Muscle of arm (tissue), 14 donors: Measurements from ENCODE around the gene CD86. TPM values are rescaled to one million over a fixed set of nuclear protein-coding genes. Genes with fewer than 3 reads are reported as not detected.
A peak's percentile ranks its signal among the peaks of the same experiment; 100 is the strongest.
"Not testable (repeated sequence)": the region's sequence is repeated elsewhere in the genome, so short reads cannot be mapped to it uniquely, and the experiment has no call there.

Experiments
- DNase-seq: peaks from one replicate; pipeline ENCODE4 v3.0.0-alpha.2; 2013
- long read RNA-seq, 11 donors: transcript quantifications; one replicate each; lab custom pipeline, GENCODE V29; 2026
- polyA plus RNA-seq, 12 donors: library from polyadenylated mRNA; unstranded; fragments of 120-200 nt; gene quantifications; one replicate each; pipeline ENCODE4 v1.2.1, GENCODE V29; 2013; ENCODE audit not compliant: insufficient read length in 12 of 12

CD86 gene, protein sequence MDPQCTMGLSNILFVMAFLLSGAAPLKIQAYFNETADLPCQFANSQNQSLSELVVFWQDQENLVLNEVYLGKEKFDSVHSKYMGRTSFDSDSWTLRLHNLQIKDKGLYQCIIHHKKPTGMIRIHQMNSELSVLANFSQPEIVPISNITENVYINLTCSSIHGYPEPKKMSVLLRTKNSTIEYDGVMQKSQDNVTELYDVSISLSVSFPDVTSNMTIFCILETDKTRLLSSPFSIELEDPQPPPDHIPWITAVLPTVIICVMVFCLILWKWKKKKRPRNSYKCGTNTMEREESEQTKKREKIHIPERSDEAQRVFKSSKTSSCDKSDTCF
- 1 to 10 TPM in 10 of 12 donors, not detected in 2; 1.7 to 4.8 (median 2.7) TPM for polyA plus RNA-seq
- long read RNA-seq, donor 1 = 0 reads
- long read RNA-seq, donor 2, partial matches to known transcripts = 0 of 1 reads
- long read RNA-seq, donor 2, other reads (novel, unspliced or antisense) = 0 of 1 reads
- long read RNA-seq, donor 3 = 0 reads
- long read RNA-seq, donor 4 = 0 reads
- long read RNA-seq, donor 5 = 0 reads
- long read RNA-seq, donor 6 = 0 reads
- long read RNA-seq, donor 7 = 0 reads
- long read RNA-seq, donor 8, partial matches to known transcripts = 0 of 1 reads
- long read RNA-seq, donor 8, other reads (novel, unspliced or antisense) = 0 of 1 reads
- long read RNA-seq, donor 9 = 0 reads
- long read RNA-seq, donor 10, partial matches to known transcripts = 0 of 1 reads
- long read RNA-seq, donor 10, other reads (novel, unspliced or antisense) = 0 of 1 reads
- long read RNA-seq, donor 11 = 0 reads

DNA sequence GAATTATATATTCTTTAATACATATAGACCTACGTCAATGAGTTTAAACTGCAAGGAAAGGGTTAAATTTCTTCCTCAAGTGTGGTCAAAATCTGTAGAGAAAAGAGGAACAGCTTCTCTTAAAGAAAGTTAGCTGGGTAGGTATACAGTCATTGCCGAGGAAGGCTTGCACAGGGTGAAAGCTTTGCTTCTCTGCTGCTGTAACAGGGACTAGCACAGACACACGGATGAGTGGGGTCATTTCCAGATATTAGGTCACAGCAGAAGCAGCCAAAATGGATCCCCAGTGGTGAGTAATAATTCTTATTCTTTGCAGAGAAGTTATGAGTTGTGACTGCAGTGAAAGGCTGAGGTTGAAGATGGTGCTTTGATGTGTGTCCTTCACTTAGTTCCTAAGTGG is at the start of gene CD86:
Gene CD86 (plus strand): TSS at position 148 of the 400 bp plus-strand sequence. CDS start 128 bp downstream, at position 276.
- DNase-seq = peak; percentile 22

DNA sequence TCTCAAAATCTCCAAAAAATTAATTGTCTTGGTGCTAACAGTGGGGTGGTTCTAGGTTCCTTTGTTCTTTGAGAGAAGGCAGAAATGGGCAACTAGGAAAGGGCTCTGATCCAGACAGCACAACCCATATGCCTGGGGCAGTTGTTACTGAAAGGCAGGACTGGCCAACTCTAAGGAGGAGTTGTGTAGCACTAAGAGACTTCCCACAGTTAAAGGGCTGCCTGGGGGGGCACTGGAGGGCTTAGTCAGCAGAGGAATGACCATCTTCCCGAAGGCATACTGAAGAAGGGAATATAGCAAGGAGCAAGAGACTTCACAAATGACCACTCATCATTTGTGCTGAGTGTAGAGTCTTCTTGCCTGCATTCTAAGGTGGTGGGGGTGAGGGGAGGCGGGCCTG is 48.9 kb upstream of the CD86 start:
- DNase-seq = no peak

DNA sequence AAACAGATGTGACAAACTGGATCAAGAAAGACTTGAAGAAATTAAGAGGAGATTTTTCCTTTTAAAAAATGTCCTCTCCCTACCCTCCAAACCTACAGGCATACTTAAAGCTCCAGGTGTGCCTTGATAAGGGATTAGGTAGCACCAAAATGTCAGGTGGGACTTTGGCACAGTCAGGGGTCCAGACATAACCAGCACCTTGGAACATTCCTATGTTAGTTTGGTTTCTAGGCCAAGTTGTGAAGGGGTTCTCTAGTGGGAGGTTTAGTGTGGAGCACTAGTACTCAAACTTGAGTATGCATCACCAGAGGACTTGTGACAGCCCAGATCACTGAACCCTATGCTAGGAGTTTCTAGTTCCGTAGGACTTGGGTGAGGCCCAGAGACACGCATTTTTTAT is 47.0 kb upstream of the CD86 start:
- DNase-seq = no peak

DNA sequence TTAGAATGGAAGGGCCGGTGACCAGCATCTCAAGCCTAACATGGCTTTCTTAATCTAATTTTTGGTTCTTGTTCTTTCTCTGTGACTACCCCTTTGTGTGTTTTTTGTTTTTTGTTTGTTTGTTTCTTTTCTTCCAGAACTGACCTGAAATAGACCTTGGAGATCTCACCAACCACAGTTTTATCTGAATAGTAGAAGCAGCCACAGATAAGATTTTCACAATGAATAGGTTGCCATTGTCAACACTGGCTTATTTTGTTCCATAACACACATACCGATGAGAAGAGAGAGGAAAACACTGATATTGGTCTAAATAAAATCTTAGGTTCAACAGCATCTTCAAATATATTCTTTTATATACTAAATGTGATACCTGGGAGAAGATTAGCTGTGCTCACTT is 44.7 kb upstream of the CD86 start:
- DNase-seq = no peak

DNA sequence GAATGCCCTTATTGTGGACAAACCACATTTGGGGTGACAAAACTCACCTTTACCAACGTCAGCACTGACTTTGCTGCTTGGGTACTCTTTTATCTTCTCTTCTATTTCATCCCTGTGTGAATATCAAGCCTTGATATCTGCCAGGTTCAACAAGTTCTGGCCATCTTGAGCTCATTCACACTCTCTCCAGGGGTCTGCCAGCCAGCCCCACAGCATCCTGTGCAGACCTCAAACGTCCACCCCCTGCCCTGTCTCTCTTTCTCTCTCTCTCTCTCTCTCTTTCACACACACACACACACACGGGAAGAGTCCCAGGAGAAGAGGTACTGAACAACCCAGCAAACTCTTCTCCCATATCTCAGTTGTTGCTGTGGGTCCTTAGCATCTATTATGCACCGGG is 43.8 kb upstream of the CD86 start:
- DNase-seq = no peak

DNA sequence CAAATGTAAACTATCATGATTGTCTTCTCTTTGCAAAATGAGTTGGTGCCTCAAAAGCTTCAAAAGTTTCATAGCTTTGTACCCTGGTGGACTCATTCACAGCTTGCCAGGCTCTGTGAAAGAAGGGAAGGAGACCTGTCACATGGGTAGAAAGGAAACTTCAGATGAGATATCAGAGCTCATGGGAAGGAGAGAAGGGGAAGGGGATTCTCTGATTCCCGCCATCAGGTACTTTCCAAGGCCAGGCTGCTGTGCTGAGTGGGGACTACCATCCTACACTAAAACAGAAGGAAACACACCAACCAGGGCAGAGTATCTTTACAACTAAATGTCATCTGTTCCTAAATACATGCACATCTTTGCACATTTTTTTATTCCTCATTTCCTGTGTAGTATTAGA is 42.3 kb upstream of the CD86 start:
- no peak for DNase-seq

DNA sequence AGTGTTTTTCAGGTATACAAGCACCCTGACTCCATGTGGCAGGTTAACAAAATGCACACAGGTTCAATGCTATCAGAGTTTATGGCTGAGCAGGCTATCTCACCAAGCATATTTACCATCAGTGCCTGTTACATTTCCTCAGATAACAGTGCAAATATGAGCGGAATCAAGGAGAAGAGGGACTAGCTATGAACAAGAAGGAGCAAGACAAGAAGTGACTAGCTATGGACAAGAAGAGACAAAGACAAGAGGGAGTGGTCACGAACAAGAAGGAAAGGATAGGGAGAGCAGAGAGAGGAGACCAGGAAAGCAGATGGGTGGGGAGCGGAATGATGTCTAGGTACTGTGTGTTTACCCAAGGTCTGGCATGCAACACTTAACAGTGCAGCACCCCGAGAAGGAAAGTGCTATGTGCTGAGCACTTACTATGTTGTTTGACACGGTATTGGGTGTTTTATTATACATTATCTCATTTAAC is 41.7 kb upstream of the CD86 start:
- no peak for DNase-seq

DNA sequence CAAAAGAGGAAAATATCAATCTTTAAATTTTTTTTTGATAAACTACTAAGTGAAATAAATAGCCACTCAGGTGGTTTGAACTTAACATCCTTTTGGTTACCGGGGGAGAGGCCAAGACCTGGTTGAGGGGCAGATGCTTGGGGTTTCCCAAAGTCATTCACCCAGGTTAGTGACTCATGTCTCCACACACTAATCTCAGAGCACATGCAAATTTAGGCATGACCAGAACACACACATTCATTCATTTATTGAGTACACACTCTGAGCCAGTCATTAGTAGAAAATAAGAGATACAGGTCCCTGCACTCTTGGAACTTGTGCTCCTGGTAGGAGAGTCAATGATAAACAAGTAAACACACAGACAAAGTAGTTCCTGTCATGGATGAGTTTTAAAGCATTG is 40.4 kb upstream of the CD86 start:
- no peak for DNase-seq

DNA sequence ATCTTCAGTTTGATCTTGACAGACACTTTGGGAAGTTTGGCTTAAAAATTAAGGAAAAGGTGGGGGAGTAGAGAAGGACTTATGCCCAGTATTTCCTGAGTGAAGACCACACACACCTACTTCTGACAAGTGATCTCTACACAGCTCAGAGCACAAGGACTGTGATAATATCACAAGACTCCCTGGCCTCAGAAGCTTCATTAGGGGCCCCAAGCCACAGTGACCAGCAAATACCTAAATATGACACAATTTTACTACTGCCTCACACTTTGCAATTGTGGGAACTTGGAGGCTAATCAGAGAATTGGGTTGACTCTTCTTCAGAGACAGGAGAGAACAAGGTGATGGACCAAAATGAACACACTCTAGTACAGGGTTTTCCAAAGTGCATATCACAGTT is 35.7 kb upstream of the CD86 start:
- no peak for DNase-seq

DNA sequence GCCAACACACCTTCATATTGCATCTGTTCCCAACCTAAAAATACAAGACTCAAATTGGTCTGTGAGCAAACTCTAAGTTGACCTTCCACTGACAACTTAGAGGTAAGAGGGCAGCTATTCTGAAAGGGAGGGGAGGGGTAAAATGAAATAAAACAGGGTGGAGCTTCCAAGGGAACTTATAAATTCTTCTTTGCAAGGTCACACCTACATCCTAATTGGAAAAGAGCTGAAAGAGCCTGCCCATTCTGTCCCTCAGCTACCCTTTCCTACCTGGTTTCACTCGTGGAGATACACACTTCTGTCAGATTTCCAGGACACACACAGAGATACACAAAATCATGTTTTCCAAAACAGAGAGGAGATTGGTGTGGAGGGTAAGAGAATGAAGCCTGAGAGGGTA is 34.1 kb upstream of the CD86 start:
- no peak for DNase-seq

DNA sequence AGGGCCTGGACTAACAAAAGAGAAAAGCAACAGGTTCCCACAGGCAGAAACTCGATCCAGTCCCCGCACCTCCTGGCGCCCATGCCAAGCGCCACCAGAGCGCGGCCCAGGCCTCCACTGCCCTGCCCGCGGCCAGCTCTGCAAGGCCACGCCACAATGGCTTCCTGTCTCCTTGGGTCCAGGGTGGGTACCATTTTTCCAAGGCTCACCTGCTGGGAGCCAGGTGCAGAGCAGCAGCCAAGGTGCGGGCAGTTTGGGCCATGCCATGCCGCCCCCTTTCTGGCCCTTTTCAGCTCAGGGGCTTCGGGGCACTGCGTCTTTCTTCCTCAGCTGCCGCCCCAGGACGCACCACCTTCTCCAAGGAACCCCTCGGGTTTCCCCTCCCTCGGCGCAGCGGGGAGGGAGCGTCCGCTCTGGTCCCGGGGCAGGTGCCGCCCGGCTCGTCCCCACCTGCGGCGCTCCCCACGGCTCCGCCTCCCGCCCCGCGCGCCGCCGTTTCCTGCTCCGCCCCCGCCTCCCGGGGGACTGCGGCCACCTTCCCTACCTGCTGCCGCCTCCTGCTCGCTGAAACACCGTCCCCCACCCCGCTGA is 33.3 kb upstream of the CD86 start, which contains the start of gene ILDR1:
Gene ILDR1 (minus strand): TSS at position 437 of the 591 bp plus-strand sequence. CDS start 170 bp downstream, at position 267.
- no peak for DNase-seq

DNA sequence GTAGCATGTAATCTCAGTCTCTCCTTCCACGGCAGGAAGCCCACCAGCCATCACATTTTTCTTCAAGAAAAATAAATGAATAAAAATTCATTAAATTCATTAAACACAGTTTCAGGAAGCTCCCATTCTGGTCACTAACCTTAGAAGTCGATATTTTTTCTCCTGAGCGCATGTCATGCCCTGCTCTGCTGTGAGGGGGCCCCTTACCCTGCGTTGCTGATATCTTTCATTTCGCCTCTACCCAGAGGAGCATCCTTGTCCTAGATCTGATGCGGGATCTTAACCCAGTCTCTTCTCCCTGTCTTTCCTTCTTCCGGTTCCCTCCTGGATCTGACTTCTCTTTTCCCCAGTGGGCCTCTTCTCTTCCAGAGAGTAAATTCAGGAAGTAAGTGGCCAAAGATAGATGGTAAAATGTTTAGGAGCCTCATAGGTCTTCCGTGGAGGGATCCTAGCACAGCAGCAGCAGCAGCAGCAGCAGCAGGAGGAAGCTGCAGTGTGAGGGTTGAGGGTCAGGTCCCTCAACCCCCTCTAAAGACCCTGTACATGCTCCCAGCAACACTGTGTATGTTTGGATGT is 31.7 kb upstream of the CD86 start:
- no peak for DNase-seq

DNA sequence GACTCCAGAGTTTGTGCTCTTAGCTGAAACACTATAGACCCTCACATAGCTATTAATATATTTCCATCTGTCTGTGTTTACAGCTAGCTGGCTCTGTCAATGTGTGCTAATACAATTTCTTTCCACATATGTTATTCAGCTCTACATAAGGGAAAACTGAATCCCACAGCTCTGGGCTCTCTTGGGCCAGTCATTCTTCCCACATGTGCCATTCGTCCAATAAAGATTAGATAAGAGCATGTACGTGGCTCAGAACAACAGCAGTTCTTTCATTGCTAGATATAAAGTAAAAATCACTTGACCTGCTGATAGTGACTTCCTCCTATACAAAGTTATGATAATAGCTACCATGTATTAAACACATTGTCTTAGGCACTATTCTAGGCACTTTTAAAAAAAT is 30.4 kb upstream of the CD86 start:
- DNase-seq = no peak

DNA sequence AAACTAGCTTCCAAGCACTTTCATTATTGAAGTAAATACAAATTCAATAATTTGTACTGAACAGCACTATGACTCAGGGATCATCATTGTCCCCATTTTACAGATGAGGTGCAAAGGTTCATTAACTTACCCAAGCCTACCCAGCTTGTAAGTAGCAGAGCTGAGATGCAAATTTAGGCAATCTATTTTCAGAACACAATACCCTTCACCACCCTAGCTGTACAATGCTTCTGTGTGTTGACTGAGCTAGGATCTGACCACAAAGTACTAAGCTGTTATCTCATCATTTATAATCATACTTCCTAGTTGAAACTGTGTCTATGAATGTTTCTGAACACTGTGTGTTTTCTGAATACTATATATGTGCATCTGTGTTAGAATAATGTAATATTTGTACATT is 29.9 kb upstream of the CD86 start:
- DNase-seq = no peak

DNA sequence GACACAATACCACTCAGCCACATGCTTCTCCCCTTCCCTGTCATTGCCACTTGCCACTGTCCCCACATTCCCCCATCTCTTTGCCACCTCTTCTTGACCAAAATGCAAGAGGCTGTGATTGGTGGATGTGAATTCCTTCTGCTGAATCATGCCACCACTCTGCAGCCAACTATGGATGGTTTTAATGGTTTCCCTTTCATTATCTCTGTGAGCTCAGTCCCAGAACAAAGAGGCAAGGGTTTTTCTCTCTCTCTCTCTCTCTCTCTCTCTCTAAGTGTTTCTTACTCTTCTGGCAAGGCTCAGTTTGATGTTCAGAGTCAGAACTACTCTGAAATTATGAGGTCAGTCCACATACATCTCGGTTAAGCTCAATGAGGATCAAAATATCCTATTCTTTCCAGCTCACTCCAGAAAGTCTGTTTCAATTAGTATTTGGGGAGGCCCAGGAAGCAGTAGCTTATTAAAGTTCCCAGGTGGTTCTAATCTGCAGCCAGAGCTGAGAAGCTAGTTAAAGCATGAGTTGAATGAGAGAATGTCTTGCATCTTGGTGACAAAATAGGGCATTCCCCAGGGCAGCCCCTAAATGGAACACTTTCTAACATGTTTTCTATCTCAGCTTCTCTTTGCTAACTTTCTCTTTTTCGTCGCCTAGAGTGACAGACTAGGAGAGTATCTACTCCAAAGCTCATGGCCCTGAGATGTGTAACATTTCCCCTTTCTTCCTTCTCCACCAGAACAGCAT is 24.6 kb upstream of the CD86 start:
- DNase-seq = no peak

DNA sequence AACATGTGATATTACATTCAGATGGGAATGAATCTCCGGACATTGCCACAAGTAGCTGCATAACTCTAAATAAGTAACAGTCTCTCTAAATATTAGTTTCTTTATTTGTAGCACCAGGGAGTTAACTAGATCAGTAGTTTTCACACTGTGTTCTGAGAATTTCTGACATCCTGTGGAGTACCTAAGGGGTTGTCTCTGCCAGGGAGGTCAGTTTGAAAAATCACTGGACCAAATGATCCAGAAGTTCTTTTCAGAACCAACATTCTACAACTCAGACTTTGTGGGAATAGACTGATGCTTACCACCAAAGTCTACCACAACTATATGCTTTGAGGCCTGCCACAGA is 24.1 kb upstream of the CD86 start:
- DNase-seq = no peak

DNA sequence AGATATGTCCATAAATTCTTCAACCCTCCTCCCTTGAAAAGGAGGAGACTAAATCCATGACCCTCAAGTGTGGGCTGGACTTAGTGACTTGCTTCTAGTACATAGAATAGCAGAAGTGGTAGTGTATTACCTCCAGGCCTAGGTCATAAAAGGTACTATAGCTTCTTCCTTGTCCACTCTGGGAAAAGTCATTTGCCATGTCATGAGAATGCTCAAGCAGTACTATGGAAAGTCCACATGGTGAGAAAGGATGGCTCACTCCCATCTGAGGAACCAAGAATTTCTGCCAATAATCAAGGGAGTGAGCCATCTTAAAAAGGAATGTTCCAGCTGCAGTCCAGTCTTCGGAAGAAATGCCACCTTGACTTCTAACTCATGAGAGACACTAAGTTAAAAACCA is 22.6 kb upstream of the CD86 start:
- no peak for DNase-seq

DNA sequence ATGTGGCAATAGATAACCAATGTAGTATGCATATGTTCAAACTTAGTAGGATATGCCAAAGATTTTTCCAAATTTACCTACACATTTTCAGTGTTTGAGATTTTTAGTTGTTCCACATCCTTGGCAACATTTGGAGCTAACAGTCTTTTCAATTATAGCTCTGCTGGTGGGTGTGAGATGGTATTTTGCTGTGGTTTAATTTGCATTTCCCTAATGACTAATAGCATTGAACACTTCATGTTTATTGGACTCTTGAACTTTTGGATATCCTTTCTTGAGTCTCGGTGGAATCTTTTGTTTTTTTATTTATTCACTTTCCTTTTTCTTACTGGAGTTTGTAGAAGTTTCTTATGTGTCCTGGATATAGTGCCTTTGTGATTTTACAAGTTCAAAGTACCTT is 22.1 kb upstream of the CD86 start:
- DNase-seq = no peak

DNA sequence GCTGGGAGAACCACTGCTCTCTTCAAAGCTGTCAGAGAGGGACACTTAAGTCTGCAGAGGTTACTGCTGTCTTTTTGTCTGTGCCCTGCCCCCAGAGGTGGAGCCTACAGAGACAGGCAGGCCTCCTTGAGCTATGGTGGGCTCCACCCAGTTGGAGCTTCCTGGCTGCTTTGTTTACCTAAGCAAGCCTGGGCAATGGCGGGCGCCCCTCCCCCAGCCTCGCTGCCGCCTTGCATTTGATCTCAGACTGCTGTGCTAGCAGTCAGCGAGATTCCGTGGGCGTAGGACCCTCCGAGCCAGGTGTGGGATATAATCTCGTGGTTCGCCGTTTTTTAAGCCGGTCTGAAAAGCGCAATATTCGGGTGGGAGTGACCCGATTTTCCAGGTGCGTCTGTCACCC is 7.9 kb upstream of the CD86 start:
- DNase-seq = not testable (repeated sequence)

DNA sequence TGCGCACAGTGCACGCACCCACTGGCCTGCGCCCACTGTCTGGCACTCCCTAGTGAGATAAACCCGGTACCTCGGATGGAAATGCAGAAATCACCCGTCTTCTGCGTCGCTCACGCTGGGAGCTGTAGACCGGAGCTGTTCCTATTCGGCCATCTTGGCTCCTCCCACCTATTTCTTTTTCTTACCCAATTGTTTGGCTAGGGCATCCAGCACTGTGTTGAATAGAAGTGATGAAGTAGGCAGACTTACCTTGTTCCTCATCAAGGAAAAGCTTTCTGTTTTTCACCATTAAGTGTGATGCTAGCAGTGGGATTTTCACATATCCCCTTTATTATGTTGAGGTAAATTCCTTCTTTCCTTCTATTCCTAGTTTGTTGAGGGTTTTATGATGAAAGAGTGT is 7.4 kb upstream of the CD86 start:
- DNase-seq = not testable (repeated sequence)

DNA sequence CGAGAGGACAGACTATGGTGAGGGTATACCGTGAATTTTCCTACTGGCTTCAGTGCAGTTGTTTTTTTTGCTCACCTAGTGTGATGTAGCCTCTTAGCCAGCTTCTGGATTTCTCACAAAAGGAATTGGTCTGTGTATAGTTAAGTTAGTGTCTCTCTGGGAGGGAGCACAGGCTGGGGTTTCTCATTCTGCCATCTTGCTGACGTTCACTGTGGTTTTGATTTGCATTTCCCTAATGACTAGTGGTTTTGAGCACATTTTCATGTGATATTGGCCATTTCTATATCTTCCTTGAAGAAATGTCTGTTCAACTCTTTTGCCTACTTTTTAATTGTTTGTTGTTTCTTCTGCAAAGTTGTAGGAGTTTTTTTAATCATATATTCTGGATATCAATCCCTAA is 2.2 kb upstream of the CD86 start:
- DNase-seq = no peak

DNA sequence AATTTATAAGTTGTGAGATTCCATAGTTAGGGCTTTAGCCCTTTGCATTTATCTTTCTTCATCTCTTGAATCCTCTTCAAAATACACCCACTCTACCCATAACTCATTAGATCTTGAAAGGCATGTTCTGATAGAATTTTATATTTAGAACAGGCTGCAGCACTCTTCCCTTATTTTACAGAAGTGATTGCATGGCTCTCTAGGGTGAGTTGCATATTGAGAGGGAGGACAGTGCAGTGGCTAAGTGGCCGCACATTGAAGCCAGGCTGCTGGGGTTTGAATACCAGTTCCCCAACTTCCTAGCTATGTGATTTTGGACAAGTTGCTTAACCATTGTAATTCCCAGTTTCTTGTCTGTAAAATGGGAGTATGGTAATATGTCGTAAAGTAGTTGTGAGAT is 2.5 kb downstream of the CD86 start:
- no peak for DNase-seq
